OCI-LY7 (cell line): ENCODE results near the gene ANKS1B. TPM values are rescaled to one million over a fixed set of nuclear protein-coding genes. Genes with fewer than 3 reads are reported as not detected.

Source experiments
- BruUV-seq: library from RNA; stranded (reverse); fragments of 400-500 nt; replicated peaks from 2 replicates; lab custom pipeline; 2021; lab: Mats Ljungman, UMichigan
- CTCF ChIA-PET: fragments of 300-600 bp; sonication (Branson Sonifier 250); formaldehyde crosslinking; loops from one replicate; lab custom pipeline; 2022; ENCODE audit warnings: antibody characterized with exemption; ENCODE audit not compliant: unreplicated experiment; lab: Charles Lee
- POLR2A ChIA-PET: fragments of 300-600 bp; sonication (Branson Sonifier 250); formaldehyde crosslinking; loops from one replicate; lab custom pipeline; 2022; ENCODE audit warnings: antibody characterized with exemption; lab: Charles Lee
- DNase-seq: peaks from one replicate; pipeline ENCODE4 v3.0.0-alpha.2; 2015; ENCODE audit warnings: low spot score
- H2AFZ ChIP-seq: fragments of 200-600 bp; sonication (generic), shearing (Covaris generic); 2 replicates; pipeline ENCODE4 v1.6.1; 2014; ENCODE audit warnings: mild to moderate bottlenecking, antibody characterized with exemption, low read length, moderate library complexity
- H3K27ac ChIP-seq: fragments of 200-600 bp; sonication (generic); 2 replicates; pipeline ENCODE4 v1.5.1; 2014; ENCODE audit warnings: mixed run types, low read depth, mild to moderate bottlenecking, moderate library complexity, low read length, inconsistent platforms; ENCODE audit not compliant: poor library complexity, severe bottlenecking
- H3K36me3 ChIP-seq: fragments of 200-600 bp; sonication (generic); 2 replicates; pipeline ENCODE4 v1.6.1; 2014; ENCODE audit warnings: mild to moderate bottlenecking, antibody characterized with exemption, low read length, moderate library complexity, mixed read lengths; ENCODE audit not compliant: insufficient read depth
- H3K4me1 ChIP-seq: fragments of 200-600 bp; sonication (generic); 2 replicates; pipeline ENCODE4 v1.5.1; 2014; ENCODE audit warnings: mild to moderate bottlenecking, low read length; ENCODE audit not compliant: insufficient read depth, poor library complexity, severe bottlenecking
- H3K4me2 ChIP-seq: fragments of 200-600 bp; sonication (generic); 2 replicates; pipeline ENCODE4 v1.6.1; 2014; ENCODE audit warnings: mild to moderate bottlenecking, low read length
- H3K4me3 ChIP-seq: fragments of 200-600 bp; sonication (generic); 2 replicates; pipeline ENCODE4 v1.5.1; 2014; ENCODE audit warnings: mild to moderate bottlenecking, low read depth, low read length; ENCODE audit not compliant: poor library complexity, severe bottlenecking
- H3K79me2 ChIP-seq: fragments of 200-600 bp; sonication (generic); 2 replicates; pipeline ENCODE4 v1.6.1; 2016; ENCODE audit warnings: low read depth, mild to moderate bottlenecking, low read length, moderate library complexity, mixed read lengths; ENCODE audit not compliant: insufficient read depth
- H3K9me2 ChIP-seq: fragments of 200-600 bp; sonication (generic); 2 replicates; pipeline ENCODE4 v1.6.1; 2016; ENCODE audit warnings: mild to moderate bottlenecking, low read length, mixed read lengths; ENCODE audit not compliant: insufficient read depth
- H3K9me3 ChIP-seq: fragments of 200-600 bp; sonication (generic); 2 replicates; pipeline ENCODE4 v1.6.1; 2014; ENCODE audit warnings: mild to moderate bottlenecking, mixed run types, low read length, mixed read lengths
- H4K20me1 ChIP-seq: fragments of 200-600 bp; sonication (generic); 2 replicates; pipeline ENCODE4 v1.6.1; 2014; ENCODE audit warnings: mild to moderate bottlenecking, antibody characterized with exemption, low read length, moderate library complexity, mixed read lengths; ENCODE audit not compliant: insufficient read depth
- CTCF ChIP-seq: fragments of 200-600 bp; sonication (generic); conservative IDR thresholded peaks from 2 replicates; pipeline ENCODE4 v1.5.1; 2014; ENCODE audit warnings: mild to moderate bottlenecking, antibody characterized with exemption, low read length, moderate library complexity, mixed read lengths
- EZH2phosphoT487 ChIP-seq: fragments of 200-600 bp; sonication (generic); IDR thresholded peaks from 2 replicates; pipeline ENCODE4 v1.6.1; 2018; ENCODE audit warnings: low read depth, borderline replicate concordance, mild to moderate bottlenecking, mixed run types, antibody characterized with exemption, low read length, moderate library complexity, mixed read lengths
- intact Hi-C: fragments of 100-400 bp; cut with micrococcal nuclease; formaldehyde crosslinking; loops from one replicate; pipeline ENCODE4 v1.10.0; 2022; ENCODE audit not compliant: unreplicated experiment
- total RNA-seq, 2 experiments: library from RNA; depleted of rRNA in 1 of 2; stranded (reverse); fragments of >200 nt in 1 of 2; shearing (Covaris generic) in 1 of 2; gene quantifications; 2 replicates each; pipeline ENCODE4 v1.2.3, GENCODE V29; 2014 to 2022

Gene ANKS1B
- total RNA-seq, 2 experiments from 2014 or later: 2.9 to 6.0 TPM

GRCh38 chr12:99981639-99982190 is 3.0 kb downstream of the ANKS1B start:
- intact Hi-C loops: no loop called here
- Histone ChIP-seq H3K27ac (no peak overlapping the region), H3K4me1 (no peaks in the 10 kb centered on the region), H3K4me2 (no peak overlapping the region), H4K20me1 (no peaks in the 10 kb centered on the region), H3K36me3 (no peaks in the 10 kb centered on the region), H3K9me3 (no peaks in the 10 kb centered on the region), H3K79me2 (no peaks in the 10 kb centered on the region), H3K9me2 (no peaks in the 10 kb centered on the region), H2AFZ (no peak overlapping the region), H3K4me3 (no peak overlapping the region)
- no peak for TF ChIP-seq EZH2phosphoT487
- TF ChIP-seq CTCF: no peak
- ChIA-PET POLR2A (interaction anchor here (0.7 kb wide), 1 partner anchor 1681 kb away, joined by 3 read pairs; no protein-coding TSS in a partner anchor), CTCF (no interaction called here)
- BruUV-seq: no TSS peak
- no peak for DNase-seq

- H3K4me2 ChIP-seq: no peak overlapping the region
- H3K4me1 ChIP-seq: no peaks in the 10 kb centered on the region
- ChIA-PET POLR2A (interaction anchor here (0.7 kb wide), 2 partner anchors 25 to 946 kb away, joined by 3 to 4 read pairs; no protein-coding TSS in a partner anchor), CTCF (interaction anchor here (0.5 kb wide), 1 partner anchor 1179 kb away, joined by 3 read pairs; no protein-coding TSS in a partner anchor)
- no peaks in the 10 kb centered on the region for H4K20me1 ChIP-seq
- no peak overlapping the region for H3K27ac ChIP-seq
- BruUV-seq: no TSS peak
- intact Hi-C loops: no loop called here
- no peaks in the 10 kb centered on the region for H3K36me3 ChIP-seq
- no peak for TF ChIP-seq CTCF
- no peak for TF ChIP-seq EZH2phosphoT487
- H3K9me2 ChIP-seq: no peaks in the 10 kb centered on the region
- no peak overlapping the region for H3K4me3 ChIP-seq
- H3K9me3 ChIP-seq: no peaks in the 10 kb centered on the region
- no peaks in the 10 kb centered on the region for H3K79me2 ChIP-seq
- H2AFZ ChIP-seq: no peak overlapping the region
- no peak for DNase-seq
Observed at GRCh38 chr12:99979471-99979870, 5.3 kb downstream of the ANKS1B start.

- Histone ChIP-seq H3K4me3 (no peak overlapping the region), H3K27ac (no peak overlapping the region), H3K4me1 (no peaks in the 10 kb centered on the region), H3K9me3 (no peaks in the 10 kb centered on the region), H3K4me2 (no peak overlapping the region), H4K20me1 (no peaks in the 10 kb centered on the region), H3K9me2 (no peaks in the 10 kb centered on the region), H3K79me2 (no peaks in the 10 kb centered on the region), H3K36me3 (no peaks in the 10 kb centered on the region), H2AFZ (no peak overlapping the region)
- CTCF ChIA-PET: no interaction called here
- TF ChIP-seq EZH2phosphoT487: no peak
- no peak for TF ChIP-seq CTCF
- no peak for DNase-seq
- intact Hi-C loops: no loop called here
- POLR2A ChIA-PET: no interaction called here
- no TSS peak for BruUV-seq
Observed at GRCh38 chr12:99978152-99978551, 6.6 kb downstream of the ANKS1B start.
